Sigmoid colon (tissue), 7 donors: ENCODE data around the gene PDE1A. TPM values are rescaled to one million over a fixed set of nuclear protein-coding genes. Genes with fewer than 3 reads are reported as not detected.

Experiments used
- DNase-seq: peaks from one replicate; pipeline ENCODE4 v3.0.0-alpha.2; 2019
- H3K27ac ChIP-seq, 4 donors: fragments of 200-600 bp; sonication (generic); one replicate each; pipeline ENCODE4 v1.5.1; 2016 to 2019; ENCODE audit warnings: mild to moderate bottlenecking in 1 of 4
- H3K27me3 ChIP-seq, 3 donors: fragments of 200-600 bp; sonication (generic); one replicate each; pipeline ENCODE4 v1.5.1; 2019; ENCODE audit warnings: mild to moderate bottlenecking in 1 of 3
- H3K36me3 ChIP-seq, 4 donors: fragments of 200-600 bp; sonication (generic); one replicate each; pipeline ENCODE4 v1.5.1; 2016 to 2019
- H3K4me1 ChIP-seq, 4 donors: fragments of 200-600 bp; sonication (generic); one replicate each; pipeline ENCODE4 v1.5.1; 2017 to 2019
- H3K4me3 ChIP-seq, 4 donors: fragments of 200-600 bp; sonication (generic); one replicate each; pipeline ENCODE4 v1.5.1; 2017 to 2019; ENCODE audit warnings: mild to moderate bottlenecking in 2 of 4, moderate library complexity in 1 of 4
- H3K9me3 ChIP-seq, 4 donors: fragments of 200-600 bp in 3 of 4; sonication (generic) in 3 of 4; one replicate each; pipeline versions ENCODE4 v1.5.1 to v1.6.1; 2013 to 2019
- CTCF ChIP-seq, 4 experiments: fragments of 450-650 bp in 3 of 4; fragments of 200-600 bp in 1 of 4; IDR thresholded peaks; one replicate each; pipeline ENCODE4 v1.5.1; 2016 to 2019; ENCODE audit warnings: antibody characterized with exemption in 4 of 4, mild to moderate bottlenecking in 3 of 4, moderate library complexity in 2 of 4
- EP300 ChIP-seq, 4 donors: sonication (generic); formaldehyde crosslinking; IDR thresholded peaks; one replicate each; pipeline ENCODE4 v1.6.1; 2017; ENCODE audit warnings: antibody characterized with exemption in 4 of 4
- POLR2A ChIP-seq, 2 donors: fragments of 450-650 bp; IDR thresholded peaks; one replicate each; pipeline ENCODE4 v1.6.1; 2016; ENCODE audit warnings: antibody characterized with exemption in 2 of 2, mild to moderate bottlenecking in 2 of 2, moderate library complexity in 2 of 2
- POLR2AphosphoS5 ChIP-seq, 4 donors: sonication (generic); formaldehyde crosslinking; IDR thresholded peaks; one replicate each; pipeline ENCODE4 v1.6.1; 2017; ENCODE audit warnings: antibody characterized with exemption in 4 of 4
- WGBS, 2 donors: extraction: QIAGEN DNeasy Blood & Tissue Kit; methylation state at CpG; one replicate each; pipeline ENCODE4 v1.1.7; 2013; 5-methylcytosine and 5-hydroxymethylcytosine counted together
- intact Hi-C: fragments of 100-400 bp; cut with DNase I; formaldehyde crosslinking; loops from one replicate; pipeline ENCODE4 v1.15.1; 2023
- polyA plus RNA-seq, 3 donors: library from polyadenylated mRNA; stranded (reverse); fragments of 200-250 nt; gene quantifications; one replicate each; pipeline ENCODE4 v1.2.3, GENCODE V29; 2013
- total RNA-seq, 4 donors: library from RNA; depleted of rRNA; stranded (reverse); fragments of >200 nt; gene quantifications; one replicate each; pipeline ENCODE4 v1.1.0, GENCODE V29; 2016
- donor health status: healthy with polysubstance abuse.
- donor health status: Bipolar disorder and iron deficiency.
- donor health status: healthy.

Gene PDE1A
- total and polyA plus RNA-seq, 7 donors = 0.69 to 37.1 (median 17.2) TPM

DNA sequence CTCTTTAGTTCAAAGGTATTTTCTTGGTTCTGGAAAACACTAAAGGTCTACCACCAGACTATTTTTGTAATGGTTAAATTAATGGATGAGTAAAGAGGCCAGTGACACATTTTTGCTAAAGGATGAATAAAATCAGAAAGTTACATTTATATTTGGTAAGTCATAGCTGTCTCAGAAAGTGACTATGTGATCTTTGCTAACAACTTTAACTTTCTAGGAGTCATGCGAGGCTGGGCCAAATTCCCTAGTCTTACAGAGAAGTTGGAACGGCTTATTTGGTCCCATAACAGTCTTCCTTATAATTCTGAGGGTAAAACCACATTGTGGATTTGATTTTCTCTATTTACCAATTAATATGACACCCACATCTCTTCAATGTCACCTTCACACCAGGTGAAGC, 198.1 kb downstream of the PDE1A start:
- Histone ChIP-seq H3K27me3 (no peaks in the 10 kb centered on the region), H3K4me1 (no peaks in the 10 kb centered on the region), H3K4me3 (no peak overlapping the region), H3K27ac (no peak overlapping the region), H3K9me3 (no peaks in the 10 kb centered on the region), H3K36me3 (no peaks in the 10 kb centered on the region)
- 87 to 88% methylated on average over 2 of the region's 2 CpGs for WGBS, 2 donors
- intact Hi-C loops = no loop called here
- TF ChIP-seq POLR2AphosphoS5 (IDR thresholded peaks at IDR 0.05) = no peak
- no peak for TF ChIP-seq EP300 (IDR thresholded peaks at IDR 0.05)
- TF ChIP-seq POLR2A (IDR thresholded peaks at IDR 0.05) = no peak
- TF ChIP-seq CTCF (IDR thresholded peaks at IDR 0.05) = no peak
- no peak for DNase-seq

DNA sequence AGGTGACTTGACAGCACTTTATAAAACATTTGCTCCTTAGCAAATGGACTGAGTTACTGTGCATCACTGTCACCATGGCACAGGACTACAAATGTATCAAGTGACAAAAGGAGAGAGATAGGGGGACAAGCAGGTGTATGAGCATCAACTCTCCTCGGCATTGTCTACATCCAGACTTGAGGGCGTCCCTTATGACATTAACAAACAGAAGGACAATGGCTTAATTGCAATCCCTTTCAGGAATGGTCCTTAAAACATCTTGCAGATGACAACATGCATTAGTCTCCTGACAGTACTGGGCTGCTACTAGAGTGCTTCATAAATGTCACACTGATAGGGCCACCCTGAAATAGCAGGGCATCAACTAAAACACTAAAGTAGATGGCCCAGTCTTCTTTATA, 198.8 kb downstream of the PDE1A start:
- intact Hi-C loops = no loop called here
- DNase-seq = no peak
- Histone ChIP-seq H3K36me3 (peaks cover 0 to 4% (median under 1%) of the 10 kb centered on the region in 4 donors), H3K4me3 (no peak overlapping the region), H3K4me1 (no peaks in the 10 kb centered on the region), H3K9me3 (no peaks in the 10 kb centered on the region), H3K27ac (no peak overlapping the region), H3K27me3 (no peaks in the 10 kb centered on the region)
- 46 to 64% methylated on average over 2 of the region's 2 CpGs for WGBS, 2 donors
- no peak for TF ChIP-seq CTCF (IDR thresholded peaks at IDR 0.05)
- no peak for TF ChIP-seq POLR2A (IDR thresholded peaks at IDR 0.05)
- TF ChIP-seq EP300 (IDR thresholded peaks at IDR 0.05) = no peak
- TF ChIP-seq POLR2AphosphoS5 (IDR thresholded peaks at IDR 0.05) = no peak

DNA sequence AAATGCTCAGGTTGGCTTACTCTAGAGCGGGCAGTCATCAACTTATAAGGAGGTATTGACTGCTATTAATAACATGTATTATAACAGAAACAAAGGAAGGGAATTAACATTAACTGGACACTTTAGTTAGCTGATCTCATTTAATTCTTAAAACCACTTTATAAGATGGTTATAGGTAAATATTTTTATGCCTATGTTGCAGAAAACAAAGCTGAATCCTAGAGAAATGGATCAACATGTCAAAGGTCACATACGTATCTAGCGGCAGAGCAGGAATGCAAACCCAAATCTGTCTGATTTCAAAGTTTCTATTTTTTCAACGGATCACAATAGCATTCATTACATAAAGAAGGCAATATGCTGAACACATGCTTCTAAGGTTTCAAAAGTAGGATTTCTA, 200.0 kb downstream of the PDE1A start:
- no peak for TF ChIP-seq POLR2A (IDR thresholded peaks at IDR 0.05)
- TF ChIP-seq POLR2AphosphoS5 (IDR thresholded peaks at IDR 0.05) = no peak
- TF ChIP-seq CTCF (IDR thresholded peaks at IDR 0.05) = no peak
- no peak for TF ChIP-seq EP300 (IDR thresholded peaks at IDR 0.05)
- Histone ChIP-seq H3K4me3 (no peak overlapping the region), H3K9me3 (no peaks in the 10 kb centered on the region), H3K27ac (no peak overlapping the region), H3K4me1 (no peaks in the 10 kb centered on the region), H3K27me3 (no peaks in the 10 kb centered on the region), H3K36me3 (peaks cover 0 to 13% (median 2%) of the 10 kb centered on the region in 4 donors)
- DNase-seq = no peak
- intact Hi-C loops = no loop called here
- 92 to 97% methylated on average over 4 of the region's 4 CpGs for WGBS, 2 donors

GRCh38 chr2:182224669-182225068, 202.2 kb downstream of the PDE1A start:
- peaks cover 0 to 13% (median 2%) of the 10 kb centered on the region in 4 donors for H3K36me3 ChIP-seq
- DNase-seq = no peak
- no peaks in the 10 kb centered on the region for H3K4me1 ChIP-seq
- no peaks in the 10 kb centered on the region for H3K9me3 ChIP-seq
- intact Hi-C loops = no loop called here
- no peak overlapping the region for H3K4me3 ChIP-seq
- TF ChIP-seq CTCF (IDR thresholded peaks at IDR 0.05) = no peak
- no peak for TF ChIP-seq POLR2AphosphoS5 (IDR thresholded peaks at IDR 0.05)
- no peak for TF ChIP-seq POLR2A (IDR thresholded peaks at IDR 0.05)
- no peak for TF ChIP-seq EP300 (IDR thresholded peaks at IDR 0.05)
- no peak overlapping the region for H3K27ac ChIP-seq
- WGBS, 2 donors = 94 to 97% methylated on average over 3 of the region's 3 CpGs
- H3K27me3 ChIP-seq = no peaks in the 10 kb centered on the region

DNA sequence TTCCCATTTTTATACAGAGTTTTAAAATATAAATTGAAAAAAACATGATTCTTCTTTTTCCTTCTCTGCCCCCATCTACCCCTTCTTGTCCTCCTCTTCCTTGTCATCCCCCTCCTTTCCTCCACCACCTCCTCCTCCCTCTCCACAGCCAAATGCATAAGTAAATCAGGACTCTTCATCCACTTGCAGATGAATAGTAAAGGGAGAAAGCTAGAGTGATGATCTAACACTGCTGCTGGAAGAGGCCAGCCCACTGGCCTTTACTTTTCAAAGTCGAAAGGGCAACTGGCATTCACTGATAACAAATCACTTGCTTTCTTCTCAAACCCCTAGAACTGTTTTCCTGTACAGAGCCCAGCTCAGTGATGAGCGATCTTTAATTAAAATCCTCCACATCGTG, 205.8 kb downstream of the PDE1A start:
- H3K4me3 ChIP-seq = no peak overlapping the region
- intact Hi-C loops = no loop called here
- no peak for TF ChIP-seq POLR2AphosphoS5 (IDR thresholded peaks at IDR 0.05)
- TF ChIP-seq CTCF (IDR thresholded peaks at IDR 0.05) = no peak
- TF ChIP-seq POLR2A (IDR thresholded peaks at IDR 0.05) = no peak
- no peak for TF ChIP-seq EP300 (IDR thresholded peaks at IDR 0.05)

More for the DNA sequence above, 205.8 kb downstream of the PDE1A start:
- DNase-seq = no peak
- Histone ChIP-seq H3K9me3 (no peaks in the 10 kb centered on the region), H3K36me3 (peaks cover 0 to 13% (median 2%) of the 10 kb centered on the region in 4 donors), H3K4me1 (no peaks in the 10 kb centered on the region), H3K27me3 (no peaks in the 10 kb centered on the region), H3K27ac (no peak overlapping the region)
- WGBS, 2 donors = 61 to 79% methylated on average over 3 of the region's 3 CpGs
